Peyer's patch (tissue), 4 donors: ENCODE measurements around the gene KIAA1671. TPM values are rescaled to one million over a fixed set of nuclear protein-coding genes. Genes with fewer than 3 reads are reported as not detected.

Source experiments
- DNase-seq, 3 donors: peaks; one replicate each; pipeline ENCODE4 v3.0.0-alpha.2; 2017 to 2019
- H3K27ac ChIP-seq, 4 donors: fragments of 200-600 bp; sonication (generic); one replicate each; pipeline ENCODE4 v1.5.1; 2016 to 2019
- H3K27me3 ChIP-seq, 2 donors: fragments of 200-600 bp; sonication (generic); one replicate each; pipeline ENCODE4 v1.5.1; 2019
- H3K36me3 ChIP-seq, 3 donors: fragments of 200-600 bp; sonication (generic); one replicate each; pipeline ENCODE4 v1.5.1; 2016 to 2019
- H3K4me1 ChIP-seq, 4 donors: fragments of 200-600 bp; sonication (generic); one replicate each; pipeline ENCODE4 v1.5.1; 2016 to 2019
- H3K4me3 ChIP-seq, 4 donors: fragments of 200-600 bp; sonication (generic); 1 replicate in 3 of 4; 2 replicates in 1 of 4; pipeline ENCODE4 v1.5.1; 2016 to 2019; ENCODE audit warnings: mild to moderate bottlenecking in 1 of 4
- H3K9me3 ChIP-seq, 4 donors: fragments of 200-600 bp; sonication (generic); one replicate each; pipeline ENCODE4 v1.5.1; 2016 to 2019; ENCODE audit warnings: mild to moderate bottlenecking in 1 of 4
- CTCF ChIP-seq, 6 experiments: fragments of 450-650 bp in 4 of 6; fragments of 200-600 bp in 2 of 6; sonication (generic) in 1 of 6; IDR thresholded peaks; one replicate each; pipeline ENCODE4 v1.5.1; 2017 to 2019; ENCODE audit warnings: antibody characterized with exemption in 6 of 6, mild to moderate bottlenecking in 3 of 6, moderate library complexity in 1 of 6
- POLR2A ChIP-seq, 2 donors: fragments of 450-650 bp; IDR thresholded peaks; one replicate each; pipeline ENCODE4 v1.5.1; 2017; ENCODE audit warnings: antibody characterized with exemption in 2 of 2, mild to moderate bottlenecking in 2 of 2, moderate library complexity in 2 of 2
- total RNA-seq, 4 donors: library from RNA; depleted of rRNA; stranded (reverse); fragments of >200 nt; gene quantifications; one replicate each; pipeline ENCODE4 v1.1.0, GENCODE V29; 2016

KIAA1671 gene
- total RNA-seq, 4 donors from 2014 or later: 41.3 to 149 (median 113) TPM

DNA sequence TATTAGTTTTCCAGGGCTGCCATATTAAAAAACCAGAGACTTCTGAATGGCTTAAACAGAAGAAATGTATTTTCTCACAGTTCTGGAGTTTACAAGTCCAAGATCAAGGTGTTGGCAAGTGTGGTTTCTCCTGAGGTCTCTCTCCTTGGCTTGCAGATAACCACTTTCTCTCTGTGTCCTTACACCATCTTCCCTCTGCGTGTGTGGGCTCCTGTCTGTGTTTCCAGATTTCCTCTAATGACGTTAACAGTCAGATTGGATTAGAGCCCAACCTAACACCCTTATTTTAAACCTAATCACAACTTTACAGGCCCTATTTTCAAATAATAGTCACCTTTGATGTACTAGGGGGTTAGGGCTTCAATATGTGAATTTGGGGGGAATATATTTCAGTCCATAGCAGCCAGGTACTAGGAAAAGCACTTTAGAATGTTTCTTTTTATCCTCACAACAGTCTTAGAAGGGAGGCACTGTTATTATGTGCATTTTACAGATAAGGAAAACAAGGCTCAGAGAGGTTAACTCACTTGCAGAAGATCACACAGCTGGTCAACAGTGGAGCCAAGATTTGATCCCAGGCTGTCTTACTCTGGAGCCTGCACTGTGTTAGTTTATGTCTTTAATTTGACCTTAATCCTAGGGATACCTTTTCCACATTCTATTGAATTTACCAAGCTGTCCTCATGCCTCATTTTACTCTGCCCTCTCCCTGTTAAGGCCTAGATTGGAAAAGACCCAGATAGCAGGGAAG is 130.7 kb downstream of the KIAA1671 start:
- H3K27ac ChIP-seq: no peak overlapping the region

DNA sequence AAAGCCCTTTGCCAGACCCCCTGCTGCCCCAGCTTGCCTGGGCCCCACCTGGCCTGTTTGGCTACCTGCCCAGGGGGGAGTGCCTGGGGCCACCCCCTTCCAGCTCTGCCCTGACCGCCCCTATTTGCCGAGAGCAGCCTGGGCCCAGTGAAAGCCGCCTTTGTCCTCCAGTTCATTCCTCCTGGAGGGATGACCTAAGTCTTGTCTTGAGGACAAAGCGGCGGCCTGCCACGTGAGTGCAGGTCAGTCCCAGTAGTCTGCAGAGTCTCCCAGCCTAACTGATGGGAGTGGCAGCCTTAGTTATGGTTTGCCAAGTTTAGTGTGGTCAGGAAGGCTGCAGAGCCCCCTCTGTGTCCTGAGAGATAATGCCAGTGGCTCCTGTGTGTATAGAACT is 131.3 kb downstream of the KIAA1671 start:
- Histone ChIP-seq H3K4me1 (peaks cover 0 to 18% (median 1%) of the 10 kb centered on the region in 4 donors), H3K27ac (no peak overlapping the region), H3K4me3 (no peak overlapping the region), H3K9me3 (no peaks in the 10 kb centered on the region), H3K27me3 (no peaks in the 10 kb centered on the region), H3K36me3 (no peaks in the 10 kb centered on the region)
- no peak for DNase-seq
- no peak for TF ChIP-seq CTCF (IDR thresholded peaks at IDR 0.05)
- no peak for TF ChIP-seq POLR2A (IDR thresholded peaks at IDR 0.05)

More for the DNA sequence above, 130.7 kb downstream of the KIAA1671 start:
- Histone ChIP-seq H3K9me3 (no peaks in the 10 kb centered on the region), H3K27me3 (no peaks in the 10 kb centered on the region), H3K36me3 (no peaks in the 10 kb centered on the region), H3K4me1 (peaks cover 0 to 18% (median 1%) of the 10 kb centered on the region in 4 donors), H3K4me3 (no peak overlapping the region)
- TF ChIP-seq CTCF (IDR thresholded peaks at IDR 0.05) (no peak), POLR2A (IDR thresholded peaks at IDR 0.05) (no peak)
- DNase-seq: no peak

DNA sequence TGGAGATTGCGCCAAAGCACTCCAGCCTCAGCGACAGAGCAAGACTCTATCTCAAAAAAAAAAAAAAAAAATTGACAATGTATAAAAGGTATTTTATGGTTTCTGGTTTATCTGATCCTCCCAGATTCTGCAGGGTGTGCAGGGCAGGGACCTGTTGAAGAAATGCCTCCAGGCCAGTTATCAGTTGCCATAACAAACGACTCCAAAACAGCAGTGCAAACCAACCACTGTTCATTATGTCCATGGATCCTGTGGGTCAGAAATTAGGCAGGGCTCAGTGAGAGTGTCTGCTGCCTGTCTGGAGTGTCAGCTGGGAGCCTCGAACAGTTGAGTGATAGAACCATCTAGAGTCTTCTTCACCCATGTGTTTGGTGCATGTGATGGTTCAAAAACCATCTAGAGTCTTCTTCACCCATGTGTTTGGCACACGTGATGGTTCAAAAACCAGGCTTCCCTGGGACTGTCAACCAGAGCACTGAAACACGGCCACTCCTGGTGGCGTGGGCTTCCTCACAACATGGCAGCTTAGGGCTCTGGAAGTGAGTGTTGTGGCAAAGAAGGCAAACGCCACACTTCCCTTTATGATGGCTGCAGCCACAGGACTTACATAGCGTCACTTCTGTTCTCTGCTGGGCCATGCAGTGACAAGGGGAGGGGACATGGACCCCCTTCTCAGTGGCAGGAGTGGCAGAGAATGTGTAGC is 132.0 kb downstream of the KIAA1671 start:
- DNase-seq: no peak
- Histone ChIP-seq H3K27ac (no peak overlapping the region), H3K27me3 (no peaks in the 10 kb centered on the region), H3K36me3 (no peaks in the 10 kb centered on the region), H3K4me3 (no peak overlapping the region), H3K9me3 (no peaks in the 10 kb centered on the region), H3K4me1 (peaks cover 0 to 18% (median 1%) of the 10 kb centered on the region in 4 donors)
- TF ChIP-seq POLR2A (IDR thresholded peaks at IDR 0.05): no peak
- no peak for TF ChIP-seq CTCF (IDR thresholded peaks at IDR 0.05)

GRCh38 chr22:25085156-25085555 is 132.6 kb downstream of the KIAA1671 start:
- H3K4me3 ChIP-seq: no peak overlapping the region
- H3K9me3 ChIP-seq: no peaks in the 10 kb centered on the region
- no peaks in the 10 kb centered on the region for H3K36me3 ChIP-seq
- H3K27me3 ChIP-seq: no peaks in the 10 kb centered on the region
- TF ChIP-seq POLR2A (IDR thresholded peaks at IDR 0.05) (no peak), CTCF (IDR thresholded peaks at IDR 0.05) (no peak)
- H3K4me1 ChIP-seq: peaks cover 0 to 18% (median 1%) of the 10 kb centered on the region in 4 donors
- no peak overlapping the region for H3K27ac ChIP-seq
- DNase-seq: no peak

GRCh38 chr22:25085930-25086901 is 133.7 kb downstream of the KIAA1671 start:
- TF ChIP-seq POLR2A (IDR thresholded peaks at IDR 0.05) (no peak), CTCF (IDR thresholded peaks at IDR 0.05) (no peak)
- Histone ChIP-seq H3K36me3 (no peaks in the 10 kb centered on the region), H3K4me1 (peaks cover 0 to 18% (median 1%) of the 10 kb centered on the region in 4 donors), H3K4me3 (no peak overlapping the region), H3K27ac (peak overlapping the region in 1 of 4 donors; percentile 32), H3K27me3 (no peaks in the 10 kb centered on the region), H3K9me3 (no peaks in the 10 kb centered on the region)
- DNase-seq: peak in 1 of 3 donors; percentile 47
